ENCODE results near the gene ZNF43. TPM values are rescaled to one million over a fixed set of nuclear protein-coding genes. Genes with fewer than 3 reads are reported as not detected.
"Not testable (repeated sequence)": the region's sequence is repeated elsewhere in the genome, so short reads cannot be mapped to it uniquely, and the experiment has no call there.

The ZNF43 gene
- total RNA-seq (10 to 100 TPM; 26.7 to 40.3 (median 32.6) TPM), polyA plus RNA-seq (1 to 10 TPM; 5.5 to 7.5 (median 6.1) TPM)
- long read RNA-seq, donor 1, partial matches to known transcripts = 0 of 6 reads
- long read RNA-seq, donor 1, other reads (novel, unspliced or antisense) = 0 of 6 reads
- long read RNA-seq, donor 2, full-length matches to known transcripts = 8 of 8 reads
- long read RNA-seq, donor 2, partial matches to known transcripts = 0 of 8 reads
- long read RNA-seq, donor 2, other reads (novel, unspliced or antisense) = 0 of 8 reads

DNA sequence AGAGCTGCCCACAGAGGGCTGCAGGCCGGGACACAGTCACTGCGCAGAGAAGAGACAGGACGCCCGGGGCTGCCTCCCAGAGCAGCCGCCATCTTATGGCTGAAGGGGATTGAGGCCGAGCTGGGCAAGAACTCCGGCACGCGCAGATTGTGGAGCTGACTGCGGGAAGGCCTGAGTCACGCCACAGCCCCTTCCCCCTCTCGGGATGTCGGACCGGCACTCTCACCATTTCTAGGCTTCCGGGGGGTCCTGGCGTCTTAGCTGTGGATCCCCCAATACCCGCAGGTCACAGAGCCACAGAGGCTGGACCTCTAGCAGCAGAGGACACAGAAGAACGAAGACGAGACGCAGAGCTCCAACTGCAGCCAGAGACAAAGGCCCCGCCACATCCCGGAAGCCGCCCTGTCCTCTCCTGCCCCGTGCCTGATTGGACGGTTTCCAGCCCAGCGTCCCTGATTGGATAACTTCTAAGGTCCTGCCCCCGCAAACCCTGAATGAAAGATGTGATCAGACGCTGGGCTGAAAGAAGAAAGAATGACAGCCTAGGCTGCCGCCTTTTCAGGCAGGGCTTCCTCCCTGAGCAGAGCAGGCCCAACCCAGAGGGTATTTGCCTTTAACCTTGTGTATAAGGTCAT lies at the start of gene ZNF43:
Gene ZNF43 (minus strand): TSS at position 373 of the 635 bp plus-strand sequence. CDS start 144 bp downstream, at position 229.
- TF ChIP-seq POLR2A (IDR thresholded peaks at IDR 0.05) = peak; percentile 43 to 84 (median 67)
- TF ChIP-seq, protein P1, sequence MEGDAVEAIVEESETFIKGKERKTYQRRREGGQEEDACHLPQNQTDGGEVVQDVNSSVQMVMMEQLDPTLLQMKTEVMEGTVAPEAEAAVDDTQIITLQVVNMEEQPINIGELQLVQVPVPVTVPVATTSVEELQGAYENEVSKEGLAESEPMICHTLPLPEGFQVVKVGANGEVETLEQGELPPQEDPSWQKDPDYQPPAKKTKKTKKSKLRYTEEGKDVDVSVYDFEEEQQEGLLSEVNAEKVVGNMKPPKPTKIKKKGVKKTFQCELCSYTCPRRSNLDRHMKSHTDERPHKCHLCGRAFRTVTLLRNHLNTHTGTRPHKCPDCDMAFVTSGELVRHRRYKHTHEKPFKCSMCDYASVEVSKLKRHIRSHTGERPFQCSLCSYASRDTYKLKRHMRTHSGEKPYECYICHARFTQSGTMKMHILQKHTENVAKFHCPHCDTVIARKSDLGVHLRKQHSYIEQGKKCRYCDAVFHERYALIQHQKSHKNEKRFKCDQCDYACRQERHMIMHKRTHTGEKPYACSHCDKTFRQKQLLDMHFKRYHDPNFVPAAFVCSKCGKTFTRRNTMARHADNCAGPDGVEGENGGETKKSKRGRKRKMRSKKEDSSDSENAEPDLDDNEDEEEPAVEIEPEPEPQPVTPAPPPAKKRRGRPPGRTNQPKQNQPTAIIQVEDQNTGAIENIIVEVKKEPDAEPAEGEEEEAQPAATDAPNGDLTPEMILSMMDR (IDR thresholded peaks at IDR 0.05 in 8 of 11, conservative IDR thresholded peaks at IDR 0.05 in 3 of 11) = no peak
- TF ChIP-seq POLR2AphosphoS5 (IDR thresholded peaks at IDR 0.05) = peak; percentile 94 to 97 (median 97)
- H3K27ac ChIP-seq = peak within 1 kb of the TSS; percentile 89 to 96 (median 92)
- peaks cover 0 to 21% (median 12%) of the 10 kb centered on the region in 6 donors for H3K36me3 ChIP-seq
- peak; percentile 95 for DNase-seq
- no peaks in the 10 kb centered on the region for H3K27me3 ChIP-seq (replicated peaks in 1 of 7)
- peaks cover 0 to 25% (median 19%) of the 10 kb centered on the region in 8 donors for H3K9me3 ChIP-seq
- intact Hi-C loops (cut with DNase I; ENCODE audit: low total_unique reads) = no loop called here
- peak within 1 kb of the TSS; percentile 55 to 93 (median 78) for H3K4me3 ChIP-seq
- WGBS, 5 donors = 0 to 1% (median 1%) methylated on average over 18 to 29 of the region's 29 CpGs
- H3K4me1 ChIP-seq = peaks cover 0 to 58% (median 25%) of the 10 kb centered on the region in 6 donors

DNA sequence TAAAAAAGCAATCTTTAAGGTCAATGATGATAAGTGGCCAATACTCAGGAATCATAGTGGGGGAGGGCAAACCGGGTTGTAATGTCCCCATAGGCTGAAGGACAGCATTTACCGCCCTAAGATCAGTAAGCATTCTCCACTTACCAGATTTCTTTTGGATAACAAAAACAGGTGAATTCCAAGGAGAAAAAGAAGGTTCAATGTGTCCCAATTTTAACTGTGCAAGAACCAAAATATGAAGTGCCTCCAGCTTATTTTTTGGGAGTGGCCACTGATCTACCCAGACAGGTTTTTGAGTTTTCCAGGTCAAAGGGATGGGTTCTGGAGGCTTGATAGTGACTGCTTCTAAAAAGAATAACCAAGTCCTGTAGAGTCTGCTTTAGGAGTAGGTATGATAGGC lies 49.5 kb upstream of the ZNF43 start:
- H3K4me1 ChIP-seq; DNase-seq; H3K9me3 ChIP-seq; H3K4me3 ChIP-seq; H3K27me3 ChIP-seq (replicated peaks in 1 of 7); H3K36me3 ChIP-seq; H3K27ac ChIP-seq; intact Hi-C loops (cut with DNase I; ENCODE audit: low total_unique reads): not testable (repeated sequence)
- WGBS, 5 donors = 53 to 92% (median 83%) methylated on average over 2 of the region's 2 CpGs

DNA sequence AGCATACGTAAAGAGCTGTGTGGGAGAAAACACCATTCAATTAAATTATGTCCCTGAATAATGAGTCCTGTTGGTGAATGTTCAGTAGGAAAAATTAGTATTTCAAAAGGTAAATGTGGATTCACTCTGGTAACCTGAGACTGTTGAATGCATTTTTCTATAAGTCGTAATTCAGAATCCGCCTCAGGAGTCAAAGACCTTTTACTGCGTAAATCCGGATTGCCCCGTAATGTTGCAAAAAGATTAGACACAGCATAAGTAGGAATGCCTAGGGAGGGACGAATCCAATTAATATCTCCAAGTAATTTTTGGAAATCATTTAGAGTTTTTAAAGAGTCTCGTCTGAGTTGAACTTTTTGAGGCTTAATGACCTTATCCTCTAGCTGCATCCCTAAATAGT lies 48.8 kb upstream of the ZNF43 start:
- H3K9me3 ChIP-seq; intact Hi-C loops (cut with DNase I; ENCODE audit: low total_unique reads); H3K4me1 ChIP-seq; H3K36me3 ChIP-seq; H3K27ac ChIP-seq; H3K4me3 ChIP-seq; DNase-seq; H3K27me3 ChIP-seq (replicated peaks in 1 of 7): not testable (repeated sequence)
- 89 to 93% (median 90%) methylated on average over 8 of the region's 8 CpGs for WGBS, 5 donors

DNA sequence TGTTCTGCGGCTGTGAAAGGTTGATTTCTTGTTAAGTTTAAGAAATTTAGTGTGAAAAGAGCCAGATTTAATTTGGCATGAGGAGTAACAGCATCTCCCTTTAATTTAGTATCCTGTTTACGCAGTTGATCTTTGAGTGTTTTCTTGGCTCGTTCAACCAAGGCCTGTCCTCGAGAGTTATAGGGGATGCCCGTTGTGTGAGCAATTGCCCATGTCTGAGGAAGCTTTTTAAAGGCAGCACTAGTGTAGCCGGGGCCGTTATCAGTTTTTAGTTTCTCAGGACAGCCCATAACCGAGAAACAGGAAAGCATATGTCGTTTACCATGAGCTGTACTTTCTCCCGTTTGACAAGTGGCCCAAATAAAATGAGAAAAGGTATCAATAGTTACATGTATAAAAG lies 47.5 kb upstream of the ZNF43 start:
- Histone ChIP-seq H3K9me3 (peaks cover 0 to 7% (median 0%) of the 10 kb centered on the region in 8 donors), H3K36me3 (no peaks in the 10 kb centered on the region), H3K27me3 (replicated peaks in 1 of 7) (no peaks in the 10 kb centered on the region), H3K4me1 (no peaks in the 10 kb centered on the region), H3K27ac (no peak overlapping the region), H3K4me3 (no peak overlapping the region)
- TF ChIP-seq POLR2A (IDR thresholded peaks at IDR 0.05) = no peak
- no peak for TF ChIP-seq POLR2AphosphoS5 (IDR thresholded peaks at IDR 0.05)
- TF ChIP-seq, protein P1 (IDR thresholded peaks at IDR 0.05 in 8 of 11, conservative IDR thresholded peaks at IDR 0.05 in 3 of 11) = no peak
- WGBS, 5 donors = 72 to 85% (median 79%) methylated on average over 9 to 10 of the region's 10 CpGs
- DNase-seq = no peak
- intact Hi-C loops (cut with DNase I; ENCODE audit: low total_unique reads) = no loop called here

DNA sequence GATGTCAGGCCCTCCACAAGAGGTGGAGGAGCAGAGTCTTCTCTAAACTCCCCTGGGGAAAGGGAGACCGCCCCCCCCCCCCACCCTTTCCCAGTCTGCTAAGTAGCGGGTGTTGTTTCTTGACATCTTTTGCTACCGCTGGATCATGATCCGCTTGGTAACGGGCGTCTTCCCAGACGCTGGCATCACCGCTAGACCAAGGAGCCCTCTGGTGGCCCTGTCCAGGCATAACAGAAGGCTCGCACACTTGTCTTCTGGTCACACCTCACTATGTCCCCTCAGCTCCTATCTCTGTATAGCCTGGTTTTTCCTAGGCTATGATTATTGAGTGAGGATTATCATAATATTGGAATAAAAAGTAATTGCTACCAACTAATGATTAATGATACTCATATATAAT lies 44.8 kb upstream of the ZNF43 start:
- intact Hi-C loops (cut with DNase I; ENCODE audit: low total_unique reads); DNase-seq; H3K9me3 ChIP-seq; H3K4me3 ChIP-seq; H3K27ac ChIP-seq; H3K27me3 ChIP-seq (replicated peaks in 1 of 7); H3K4me1 ChIP-seq; H3K36me3 ChIP-seq: not testable (repeated sequence)
- WGBS, 5 donors = 41 to 73% (median 66%) methylated on average over 3 to 9 of the region's 9 CpGs
- TF ChIP-seq, protein P1 (IDR thresholded peaks at IDR 0.05 in 8 of 11, conservative IDR thresholded peaks at IDR 0.05 in 3 of 11) = peak in 3 of 11 experiments; percentile 7 to 28 (median 25)

Measured in spleen (tissue), 13 donors.